ENCODE results near the gene ADPRHL1.
"Not testable (repeated sequence)": the region's sequence is repeated elsewhere in the genome, so short reads cannot be mapped to it uniquely, and the experiment has no call there.

The ADPRHL1 gene

GRCh38 chr13:113474179-113474578, 20.9 kb upstream of the ADPRHL1 start:
- Histone ChIP-seq H3K27ac (ENCODE audit: low read length) (no peak overlapping the region), H3K9me3 (ENCODE audit: insufficient read depth, low read length) (no peaks in the 10 kb centered on the region), H3K9ac (ENCODE audit: low read length) (no peak overlapping the region), H3K4me2 (ENCODE audit: low read length) (no peak overlapping the region), H3K79me2 (ENCODE audit: low read length) (peaks cover 6% of the 10 kb centered on the region; the same call in 1 of the 2 replicates), H3K4me3 (ENCODE audit: low read length) (no peak overlapping the region), H3K4me1 (ENCODE audit: low read length) (no peaks in the 10 kb centered on the region), H2AFZ (ENCODE audit: low read depth, low read length) (no peak overlapping the region), H3K36me3 (replicated peaks; ENCODE audit: low read depth, low read length) (peaks cover 57% of the 10 kb centered on the region), H3K27me3 (ENCODE audit: low read depth, low read length) (no peaks in the 10 kb centered on the region), H4K20me1 (ENCODE audit: insufficient read depth, low read length) (peaks cover 9% of the 10 kb centered on the region)
- TF ChIP-seq EZH2phosphoT487 (IDR thresholded peaks at IDR 0.05; ENCODE audit: low read depth) = no peak
- TF ChIP-seq, protein P1, sequence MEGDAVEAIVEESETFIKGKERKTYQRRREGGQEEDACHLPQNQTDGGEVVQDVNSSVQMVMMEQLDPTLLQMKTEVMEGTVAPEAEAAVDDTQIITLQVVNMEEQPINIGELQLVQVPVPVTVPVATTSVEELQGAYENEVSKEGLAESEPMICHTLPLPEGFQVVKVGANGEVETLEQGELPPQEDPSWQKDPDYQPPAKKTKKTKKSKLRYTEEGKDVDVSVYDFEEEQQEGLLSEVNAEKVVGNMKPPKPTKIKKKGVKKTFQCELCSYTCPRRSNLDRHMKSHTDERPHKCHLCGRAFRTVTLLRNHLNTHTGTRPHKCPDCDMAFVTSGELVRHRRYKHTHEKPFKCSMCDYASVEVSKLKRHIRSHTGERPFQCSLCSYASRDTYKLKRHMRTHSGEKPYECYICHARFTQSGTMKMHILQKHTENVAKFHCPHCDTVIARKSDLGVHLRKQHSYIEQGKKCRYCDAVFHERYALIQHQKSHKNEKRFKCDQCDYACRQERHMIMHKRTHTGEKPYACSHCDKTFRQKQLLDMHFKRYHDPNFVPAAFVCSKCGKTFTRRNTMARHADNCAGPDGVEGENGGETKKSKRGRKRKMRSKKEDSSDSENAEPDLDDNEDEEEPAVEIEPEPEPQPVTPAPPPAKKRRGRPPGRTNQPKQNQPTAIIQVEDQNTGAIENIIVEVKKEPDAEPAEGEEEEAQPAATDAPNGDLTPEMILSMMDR (IDR thresholded peaks at IDR 0.05; ENCODE audit: low read depth, low read length) = no peak

DNA sequence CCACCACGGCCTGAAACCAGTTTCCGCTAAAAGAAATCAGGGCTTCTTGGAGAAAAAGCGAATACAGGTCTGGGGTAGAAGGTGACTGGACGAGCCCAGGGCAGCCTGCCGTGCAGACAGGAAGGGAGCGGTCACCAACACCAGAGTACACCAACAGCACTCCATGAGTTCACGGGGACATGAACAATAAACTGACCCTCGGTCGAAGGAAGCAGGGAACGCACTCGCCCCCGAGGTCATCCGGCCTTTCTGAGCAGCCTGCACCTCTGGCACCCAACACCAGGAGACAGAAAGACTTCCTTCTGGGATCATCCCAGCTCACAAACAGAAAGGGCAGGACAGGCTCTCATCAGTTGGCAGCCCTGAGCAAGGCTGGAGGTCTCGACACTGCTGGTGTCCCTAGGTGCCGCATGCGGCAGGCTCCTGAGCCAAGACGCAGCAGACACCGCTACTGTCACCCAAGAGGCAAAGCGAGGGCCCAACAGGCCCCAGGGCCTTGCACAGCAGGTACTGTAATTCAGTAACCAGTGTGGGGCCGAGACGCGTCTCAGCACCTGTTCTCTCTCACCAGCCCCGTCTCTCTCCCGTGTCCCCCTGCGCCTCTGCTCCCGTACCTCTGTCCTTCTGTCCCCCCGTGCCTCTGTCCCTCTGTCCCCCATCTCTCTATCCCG, 19.2 kb upstream of the ADPRHL1 start:
- no peaks in the 10 kb centered on the region for H3K27me3 ChIP-seq (ENCODE audit: low read depth, low read length)
- H3K4me2 ChIP-seq (ENCODE audit: low read length) = no peak overlapping the region
- H3K9ac ChIP-seq (ENCODE audit: low read length) = no peak overlapping the region
- no peak overlapping the region for H3K4me3 ChIP-seq (ENCODE audit: low read length)
- H3K4me1 ChIP-seq (ENCODE audit: low read length) = no peaks in the 10 kb centered on the region
- H3K9me3 ChIP-seq (ENCODE audit: insufficient read depth, low read length) = no peaks in the 10 kb centered on the region
- peaks cover 6% of the 10 kb centered on the region; the same call in 1 of the 2 replicates for H3K79me2 ChIP-seq (ENCODE audit: low read length)
- peaks cover 9% of the 10 kb centered on the region for H4K20me1 ChIP-seq (ENCODE audit: insufficient read depth, low read length)
- H3K36me3 ChIP-seq (replicated peaks; ENCODE audit: low read depth, low read length) = peaks cover 53% of the 10 kb centered on the region
- no peak overlapping the region for H2AFZ ChIP-seq (ENCODE audit: low read depth, low read length)
- TF ChIP-seq, protein P1 (IDR thresholded peaks at IDR 0.05; ENCODE audit: low read depth, low read length) = no peak
- TF ChIP-seq EZH2phosphoT487 (IDR thresholded peaks at IDR 0.05; ENCODE audit: low read depth) = no peak
- no peak overlapping the region for H3K27ac ChIP-seq (ENCODE audit: low read length)

DNA sequence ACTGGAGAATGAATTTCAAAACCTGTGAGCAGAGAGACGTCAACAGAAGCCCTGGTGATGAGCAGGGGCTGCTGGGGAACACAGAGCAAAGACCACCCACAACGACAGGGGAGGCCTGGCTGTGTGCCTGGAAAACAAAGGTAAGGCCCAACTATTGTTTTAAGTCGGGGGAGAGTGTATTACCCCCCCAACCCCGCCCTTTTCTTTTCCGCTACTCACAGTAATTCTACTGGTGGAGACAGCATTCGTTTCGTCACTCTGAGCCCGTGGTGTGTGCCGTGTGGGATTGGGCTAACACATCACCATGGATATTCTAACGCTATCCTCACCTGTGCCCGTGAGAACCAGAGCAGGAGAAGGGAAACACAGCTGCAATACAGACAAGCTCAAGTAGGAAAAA, 18.6 kb upstream of the ADPRHL1 start:
- no peak overlapping the region for H3K9ac ChIP-seq (ENCODE audit: low read length)
- peaks cover 9% of the 10 kb centered on the region for H4K20me1 ChIP-seq (ENCODE audit: insufficient read depth, low read length)
- H2AFZ ChIP-seq (ENCODE audit: low read depth, low read length) = no peak overlapping the region
- no peaks in the 10 kb centered on the region for H3K4me1 ChIP-seq (ENCODE audit: low read length)
- no peak for TF ChIP-seq EZH2phosphoT487 (IDR thresholded peaks at IDR 0.05; ENCODE audit: low read depth)
- TF ChIP-seq, protein P1 (IDR thresholded peaks at IDR 0.05; ENCODE audit: low read depth, low read length) = no peak
- H3K9me3 ChIP-seq (ENCODE audit: insufficient read depth, low read length) = no peaks in the 10 kb centered on the region
- no peaks in the 10 kb centered on the region for H3K27me3 ChIP-seq (ENCODE audit: low read depth, low read length)
- peaks cover 54% of the 10 kb centered on the region for H3K36me3 ChIP-seq (replicated peaks; ENCODE audit: low read depth, low read length)
- H3K4me3 ChIP-seq (ENCODE audit: low read length) = no peak overlapping the region
- H3K4me2 ChIP-seq (ENCODE audit: low read length) = no peak overlapping the region
- no peak overlapping the region for H3K27ac ChIP-seq (ENCODE audit: low read length)
- peaks cover 6% of the 10 kb centered on the region; the same call in 1 of the 2 replicates for H3K79me2 ChIP-seq (ENCODE audit: low read length)

DNA sequence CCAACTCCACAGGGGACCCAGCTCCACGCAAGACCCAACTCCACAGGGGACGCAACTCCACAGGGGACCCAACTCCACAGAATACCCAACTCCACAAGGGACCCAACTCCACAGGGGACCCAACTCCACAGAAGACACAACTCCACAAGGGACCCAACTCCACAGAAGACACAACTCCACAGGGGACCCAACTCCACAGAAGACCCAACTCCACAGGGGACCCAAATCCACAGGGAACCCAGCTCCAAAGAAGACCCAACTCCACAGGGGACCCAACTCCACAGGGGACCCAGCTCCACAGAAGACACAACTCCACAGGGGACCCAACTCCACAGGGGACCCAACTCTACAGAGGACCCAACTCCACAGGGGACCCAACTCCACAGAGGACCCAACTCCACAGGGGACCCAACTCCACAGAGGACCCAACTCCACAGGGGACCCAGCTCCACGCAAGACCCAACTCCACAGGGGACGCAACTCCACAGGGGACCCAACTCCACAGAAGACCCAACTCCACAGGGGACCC, 17.4 kb upstream of the ADPRHL1 start:
- not testable (repeated sequence) for H3K9me3 ChIP-seq (ENCODE audit: insufficient read depth, low read length); H3K27me3 ChIP-seq (ENCODE audit: low read depth, low read length); H4K20me1 ChIP-seq (ENCODE audit: insufficient read depth, low read length); H3K4me3 ChIP-seq (ENCODE audit: low read length); H3K9ac ChIP-seq (ENCODE audit: low read length); H3K79me2 ChIP-seq (ENCODE audit: low read length); H3K27ac ChIP-seq (ENCODE audit: low read length); H2AFZ ChIP-seq (ENCODE audit: low read depth, low read length); H3K4me1 ChIP-seq (ENCODE audit: low read length); H3K4me2 ChIP-seq (ENCODE audit: low read length)
- H3K36me3 ChIP-seq (replicated peaks; ENCODE audit: low read depth, low read length) = peaks cover 53% of the 10 kb centered on the region
